H9 (cell line): ENCODE data around the gene FLG2. TPM values are rescaled to one million over a fixed set of nuclear protein-coding genes. Genes with fewer than 3 reads are reported as not detected.

Source experiments
- DNase-seq: peaks from one replicate; pipeline ENCODE4 v3.0.0-alpha.2; 2017
- H2AFZ ChIP-seq: one replicate; pipeline ENCODE4 v1.6.1; 2013; ENCODE audit warnings: mild to moderate bottlenecking, low read length, control low read depth, moderate library complexity
- H2AK5ac ChIP-seq: 2 replicates; pipeline ENCODE4 v1.6.1; 2013; ENCODE audit warnings: low read length, control low read depth, mixed read lengths; ENCODE audit not compliant: insufficient read length
- H2BK120ac ChIP-seq: one replicate; pipeline ENCODE4 v1.6.1; 2013; ENCODE audit warnings: low read depth, mild to moderate bottlenecking, low read length, control low read depth, inconsistent platforms; ENCODE audit not compliant: poor library complexity, severe bottlenecking
- H2BK12ac ChIP-seq: 2 replicates; pipeline ENCODE4 v1.6.1; 2013; ENCODE audit warnings: low read length, control low read depth, mixed read lengths, low read depth; ENCODE audit not compliant: insufficient read length
- H2BK15ac ChIP-seq: 2 replicates; pipeline ENCODE4 v1.6.1; 2013; ENCODE audit warnings: low read depth, low read length, control low read depth
- H2BK20ac ChIP-seq: one replicate; pipeline ENCODE4 v1.6.1; 2013; ENCODE audit warnings: low read depth, mild to moderate bottlenecking, low read length, control low read depth, inconsistent platforms; ENCODE audit not compliant: poor library complexity, severe bottlenecking
- H2BK5ac ChIP-seq: 2 replicates; pipeline ENCODE4 v1.6.1; 2013; ENCODE audit warnings: low read length, control low read depth, mixed read lengths; ENCODE audit not compliant: insufficient read length
- H3K14ac ChIP-seq: 2 replicates; pipeline ENCODE4 v1.6.1; 2013; ENCODE audit warnings: low read length, control low read depth; ENCODE audit not compliant: insufficient read depth
- H3K18ac ChIP-seq: 2 replicates; pipeline ENCODE4 v1.6.1; 2013; ENCODE audit warnings: low read depth, mild to moderate bottlenecking, mixed read lengths, low read length, control low read depth; ENCODE audit not compliant: insufficient read length
- H3K23ac ChIP-seq: 2 replicates; pipeline ENCODE4 v1.6.1; 2013; ENCODE audit warnings: low read length, control low read depth, mixed read lengths, low read depth; ENCODE audit not compliant: insufficient read length
- H3K23me2 ChIP-seq: 2 replicates; pipeline ENCODE4 v1.6.1; 2013; ENCODE audit warnings: low read depth, mild to moderate bottlenecking, mixed read lengths, low read length, control low read depth; ENCODE audit not compliant: insufficient read length, poor library complexity, severe bottlenecking
- H3K27ac ChIP-seq: 2 replicates; pipeline ENCODE4 v1.5.1; 2013; ENCODE audit warnings: low read length, control low read depth, mixed read lengths, low read depth; ENCODE audit not compliant: insufficient read length
- H3K27me3 ChIP-seq: 2 replicates; pipeline ENCODE4 v1.6.1; 2013; ENCODE audit warnings: low read length, control low read depth, inconsistent platforms; ENCODE audit not compliant: insufficient read depth
- H3K4ac ChIP-seq: 2 replicates; pipeline ENCODE4 v1.6.1; 2013; ENCODE audit warnings: low read depth, mild to moderate bottlenecking, control low read depth, inconsistent platforms, low read length, moderate library complexity
- H3K4me1 ChIP-seq: 2 replicates; pipeline ENCODE4 v1.6.1; 2013; ENCODE audit warnings: low read length, control low read depth, inconsistent platforms; ENCODE audit not compliant: insufficient read depth
- H3K4me2 ChIP-seq: 2 replicates; pipeline ENCODE4 v1.6.1; 2013; ENCODE audit warnings: low read length, control low read depth, mixed read lengths; ENCODE audit not compliant: insufficient read length, insufficient read depth
- H3K56ac ChIP-seq: 2 replicates; pipeline ENCODE4 v1.6.1; 2013; ENCODE audit warnings: low read depth, mild to moderate bottlenecking, mixed read lengths, low read length, control low read depth; ENCODE audit not compliant: insufficient read length
- H3K79me1 ChIP-seq: 2 replicates; pipeline ENCODE4 v1.6.1; 2013; ENCODE audit warnings: low read depth, mild to moderate bottlenecking, moderate library complexity, low read length, control low read depth, inconsistent platforms; ENCODE audit not compliant: insufficient read depth, poor library complexity, severe bottlenecking
- H3K79me2 ChIP-seq: 2 replicates; pipeline ENCODE4 v1.6.1; 2013; ENCODE audit warnings: low read length, control low read depth, inconsistent platforms; ENCODE audit not compliant: insufficient read depth
- H3K9ac ChIP-seq: 2 replicates; pipeline ENCODE4 v1.6.1; 2013; ENCODE audit warnings: low read length, control low read depth, mixed read lengths; ENCODE audit not compliant: insufficient read length; ENCODE audit errors: extremely low read depth
- H3K9me3 ChIP-seq: one replicate; pipeline ENCODE4 v1.6.1; 2013; ENCODE audit warnings: low read depth, low read length, inconsistent platforms; ENCODE audit not compliant: control insufficient read depth
- H3T11ph ChIP-seq: one replicate; pipeline ENCODE4 v1.6.1; 2013; ENCODE audit warnings: mild to moderate bottlenecking, low read length, control low read depth, inconsistent platforms
- H4K20me1 ChIP-seq: one replicate; pipeline ENCODE4 v1.6.1; 2013; ENCODE audit not compliant: control insufficient read depth, insufficient read length, insufficient read depth
- H4K5ac ChIP-seq: 2 replicates; pipeline ENCODE4 v1.6.1; 2013; ENCODE audit warnings: low read depth, mild to moderate bottlenecking, mixed read lengths, low read length, control low read depth; ENCODE audit not compliant: insufficient read length
- H4K8ac ChIP-seq: replicated peaks from 2 replicates; pipeline ENCODE4 v1.6.1; 2013; ENCODE audit warnings: low read length, control low read depth, mixed read lengths, low read depth; ENCODE audit not compliant: insufficient read length
- H4K91ac ChIP-seq: 2 replicates; pipeline ENCODE4 v1.6.1; 2013; ENCODE audit warnings: low read depth, mild to moderate bottlenecking, moderate library complexity, mixed read lengths, low read length, control low read depth; ENCODE audit not compliant: insufficient read length
- H3K27ac Mint-ChIP-seq, 3 experiments: 2 replicates in 2 of 3; 3 replicates in 1 of 3; pipeline ENCODE4 v1.8.0; 2020 to 2021; ENCODE audit warnings: mixed read lengths in 3 of 3, mild to moderate bottlenecking in 1 of 3, moderate library complexity in 1 of 3
- H3K27me3 Mint-ChIP-seq: 2 replicates; pipeline ENCODE4 v1.8.0; 2021; ENCODE audit warnings: low read depth, mild to moderate bottlenecking, moderate library complexity, mixed read lengths
- H3K36me3 Mint-ChIP-seq, 3 experiments: 2 replicates in 2 of 3; 3 replicates in 1 of 3; pipeline ENCODE4 v1.8.0; 2020 to 2021; ENCODE audit warnings: low read depth in 3 of 3, mixed read lengths in 3 of 3; ENCODE audit not compliant: insufficient read depth in 1 of 3
- H3K4me1 Mint-ChIP-seq, 2 experiments: 2 replicates each; pipeline ENCODE4 v1.8.0; 2020; ENCODE audit warnings: mixed read lengths in 2 of 2
- H3K4me3 Mint-ChIP-seq, 2 experiments: 2 replicates in 1 of 2; 3 replicates in 1 of 2; pipeline ENCODE4 v1.8.0; 2020 to 2021; ENCODE audit warnings: mild to moderate bottlenecking in 2 of 2, mixed read lengths in 2 of 2, moderate library complexity in 1 of 2
- H3K9me3 Mint-ChIP-seq, 2 experiments: 2 replicates in 1 of 2; 3 replicates in 1 of 2; pipeline ENCODE4 v1.8.0; 2020; ENCODE audit warnings: mild to moderate bottlenecking in 2 of 2, mixed read lengths in 2 of 2, moderate library complexity in 1 of 2
- CTCF ChIP-seq: fragments of 200-600 bp; sonication (generic); conservative IDR thresholded peaks from 3 replicates; pipeline ENCODE4 v1.8.0; 2021; ENCODE audit warnings: antibody characterized with exemption, mild to moderate bottlenecking
- WGBS: extraction: QIAGEN DNeasy Blood & Tissue Kit; methylation state at CpG from one replicate; pipeline ENCODE4 v1.1.7; 2013; ENCODE audit warnings: missing lambda C conversion rate, low lambda C conversion rate, mixed read lengths; ENCODE audit not compliant: insufficient read length; ENCODE audit errors: extremely low coverage; 5-methylcytosine and 5-hydroxymethylcytosine counted together
- total RNA-seq: library from RNA; stranded (reverse); gene quantifications from 2 replicates; pipeline ENCODE4 v1.2.1, GENCODE V29; 2021

Gene FLG2
- total RNA-seq, 1 experiment from 2014 or later, result not detected

GRCh38 chr1:152397474-152397873 is 37.7 kb upstream of the FLG2 start:
- Histone ChIP-seq H3K23me2 (no peaks in the 10 kb centered on the region), H4K91ac (no peak overlapping the region), H3K27me3 (no peaks in the 10 kb centered on the region), H2AFZ (no peak overlapping the region), H4K5ac (no peak overlapping the region), H2BK20ac (no peak overlapping the region), H4K8ac (no peak overlapping the region), H3K79me1 (no peaks in the 10 kb centered on the region), H4K20me1 (no peaks in the 10 kb centered on the region), H2AK5ac (no peak overlapping the region), H2BK120ac (no peak overlapping the region), H3K9ac (no peak overlapping the region), H3K4ac (no peak overlapping the region), H3K4me1 (no peaks in the 10 kb centered on the region), H3K27ac (no peak overlapping the region), H2BK5ac (no peak overlapping the region), H3K56ac (no peak overlapping the region), H2BK12ac (no peak overlapping the region), H3K18ac (no peak overlapping the region), H3K4me2 (no peak overlapping the region), H3K23ac (no peak overlapping the region), H3K9me3 (peaks cover 62% of the 10 kb centered on the region), H3K79me2 (no peaks in the 10 kb centered on the region), H3T11ph (no peak overlapping the region), H3K14ac (no peak overlapping the region), H2BK15ac (no peak overlapping the region)
- TF ChIP-seq CTCF, result no peak
- H3K36me3 Mint-ChIP-seq, result peaks cover 0 to 25% (median 14%) of the 10 kb centered on the region in 3 experiments; a peak in 5 of 7 replicates
- H3K4me3 Mint-ChIP-seq, result no peak overlapping the region
- no peak for DNase-seq
- peaks cover 3% of the 10 kb centered on the region; the same call in 1 of the 2 replicates for H3K27me3 Mint-ChIP-seq
- H3K27ac Mint-ChIP-seq, result no peak overlapping the region
- H3K4me1 Mint-ChIP-seq, result no peaks in the 10 kb centered on the region
- peaks cover 79 to 81% of the 10 kb centered on the region in 2 experiments for H3K9me3 Mint-ChIP-seq
- WGBS, result no CpG with 5 or more reads among the region's 5 CpGs
